GM19035 (cell line): ENCODE data around the gene DHX38.

Experiments used
- ATAC-seq: cut with Tn5 transposase; IDR thresholded peaks from one replicate; pipeline ENCODE4 v1.9.1; 2021; ENCODE audit not compliant: unreplicated experiment

DHX38 gene

DNA sequence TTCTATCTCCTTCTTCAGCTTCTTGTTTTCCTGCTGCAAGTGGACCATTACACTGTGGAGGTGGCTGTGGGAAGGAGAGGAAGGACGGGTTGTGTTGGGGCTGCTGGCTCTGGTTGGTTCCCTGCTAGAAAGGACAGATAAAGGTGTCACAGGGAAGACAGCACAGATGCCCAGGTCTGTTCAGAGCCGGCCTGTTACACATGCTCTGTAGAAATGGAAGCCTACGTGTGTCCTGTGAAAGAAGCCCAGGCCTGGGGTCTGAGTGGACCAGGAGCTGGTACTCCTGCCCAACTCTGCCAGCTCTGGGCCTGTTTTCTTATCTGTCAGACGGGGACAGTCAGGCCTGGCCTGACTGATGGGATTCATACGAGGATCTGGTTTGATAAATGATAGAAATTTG, 26.4 kb downstream of the DHX38 start:
- ATAC-seq: no peak

GRCh38 chr16:72122308-72122707, 28.7 kb downstream of the DHX38 start:
- ATAC-seq: no peak

GRCh38 chr16:72122916-72123315, 29.3 kb downstream of the DHX38 start:
- ATAC-seq: no peak

DNA sequence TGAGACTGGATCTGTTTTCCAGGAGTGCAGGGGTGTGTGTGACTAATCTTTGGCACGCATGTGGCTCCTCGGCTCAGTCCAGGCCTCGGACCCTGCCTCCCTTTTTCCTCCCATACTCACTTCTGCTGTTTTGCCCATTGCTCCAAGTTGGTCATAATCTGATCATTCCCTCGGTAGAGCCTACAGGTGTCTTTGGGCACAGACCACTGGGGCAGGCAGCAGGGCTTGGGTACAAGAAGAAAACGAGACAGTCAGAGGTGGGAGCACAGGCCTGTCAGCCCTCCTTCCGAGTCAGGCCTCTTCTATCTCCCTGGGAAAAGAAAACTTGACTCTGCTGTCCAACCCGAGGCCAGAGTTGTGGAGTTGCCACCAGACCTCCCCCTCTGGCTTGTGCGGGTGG, 29.8 kb downstream of the DHX38 start:
- ATAC-seq: no peak

DNA sequence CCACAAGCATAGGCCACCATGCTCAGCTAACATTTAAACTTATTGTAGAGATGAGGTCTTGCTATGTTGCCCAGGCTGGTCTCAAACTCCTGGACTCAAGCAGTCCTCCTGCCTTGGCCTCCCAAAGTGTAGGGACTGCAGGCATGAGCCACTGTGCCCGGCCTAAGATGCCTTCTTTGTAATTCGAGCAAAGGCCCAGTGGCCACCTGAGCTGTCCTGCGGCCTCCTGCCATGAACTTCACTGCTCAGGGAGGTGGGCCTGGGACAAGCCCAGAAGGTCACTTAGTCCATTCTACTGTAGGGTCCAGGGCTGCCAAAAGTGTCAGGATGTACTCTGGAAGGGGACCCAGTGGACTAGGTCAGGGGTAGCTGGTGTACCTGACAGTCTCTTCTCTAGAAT, 30.5 kb downstream of the DHX38 start:
- no peak for ATAC-seq

- ATAC-seq: peak; percentile 63
Observed at GRCh38 chr16:72124761-72125634, 31.4 kb downstream of the DHX38 start.

DNA sequence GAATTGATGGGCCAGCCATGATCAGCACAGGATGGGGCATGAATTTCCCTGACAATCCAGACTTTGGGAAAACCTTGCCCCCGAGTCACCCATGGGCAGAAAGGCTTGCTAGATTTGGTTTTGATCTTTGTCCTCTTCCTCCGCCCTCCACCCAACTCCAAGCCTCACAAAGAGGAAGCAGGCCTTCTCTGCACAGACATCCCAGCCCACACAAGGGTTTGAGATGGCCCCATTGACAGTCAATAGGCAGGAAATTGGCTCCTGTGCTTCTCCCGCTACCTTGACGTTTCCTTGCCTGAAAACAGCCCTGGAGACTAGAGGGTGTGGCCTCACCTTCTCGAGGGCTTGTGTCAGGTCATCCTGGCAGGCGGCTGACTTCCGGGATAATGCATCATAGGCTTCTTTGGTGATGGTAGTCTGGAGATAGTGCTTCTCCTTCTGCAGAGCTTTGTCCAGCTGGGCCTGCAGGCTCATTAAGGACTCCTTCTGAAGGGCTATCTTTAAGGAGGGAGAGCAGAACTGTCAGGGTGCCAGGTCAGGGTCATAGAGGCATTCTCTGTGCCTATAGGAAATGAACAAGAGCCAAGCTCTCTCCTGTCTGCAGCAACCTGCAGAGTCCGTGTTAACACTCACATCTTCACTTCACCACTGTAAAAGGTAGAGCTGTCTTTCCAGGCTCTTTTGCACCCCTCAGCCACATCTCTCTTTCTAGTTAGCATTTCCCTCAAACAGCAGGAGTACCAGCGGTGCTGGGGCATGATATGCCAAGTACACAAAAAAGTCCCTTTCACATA, 32.2 kb downstream of the DHX38 start:
- no peak for ATAC-seq

DNA sequence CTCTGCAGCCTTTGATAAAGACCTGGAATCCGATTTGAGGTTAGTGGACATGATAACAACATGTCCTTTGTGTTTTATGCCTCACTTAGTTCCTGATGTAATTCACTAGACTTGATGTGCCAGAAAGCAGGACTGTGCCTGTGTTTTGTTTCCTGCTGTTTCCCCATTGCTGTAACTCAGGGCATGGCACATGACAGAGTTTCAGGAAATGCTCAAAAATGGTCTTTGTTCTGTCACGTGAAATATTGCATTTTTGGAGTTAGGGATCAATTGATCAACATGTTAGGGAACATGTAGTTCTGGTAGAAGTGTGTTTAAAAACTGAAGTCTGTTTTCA, 32.8 kb downstream of the DHX38 start:
- ATAC-seq: no peak

GRCh38 chr16:72128701-72129100, 35.1 kb downstream of the DHX38 start:
- no peak for ATAC-seq

- ATAC-seq: no peak
Observed at GRCh38 chr16:72129976-72130656, 36.5 kb downstream of the DHX38 start.

DNA sequence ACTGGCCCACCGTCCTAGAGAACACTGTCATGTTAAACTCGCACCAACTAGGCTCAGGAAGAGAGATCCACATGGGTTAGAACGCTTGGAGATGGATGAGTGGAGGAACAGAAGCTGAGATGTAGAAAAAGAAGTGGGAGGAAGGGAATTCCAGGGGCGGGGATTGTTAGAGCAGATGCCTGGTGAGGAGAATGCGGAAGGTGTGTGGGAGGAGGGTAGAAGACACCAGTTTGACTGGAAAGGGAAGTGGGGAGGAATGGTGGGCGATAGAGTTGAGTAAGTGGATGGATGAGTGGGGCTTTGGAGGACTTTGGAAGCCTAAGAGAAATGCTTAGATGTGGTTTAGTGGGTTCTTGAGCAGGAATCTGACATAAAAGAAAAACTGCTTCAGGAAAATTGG, 37.4 kb downstream of the DHX38 start:
- ATAC-seq: no peak

- no peak for ATAC-seq
Observed at GRCh38 chr16:72132726-72133125, 39.1 kb downstream of the DHX38 start.

- ATAC-seq: no peak
Observed at GRCh38 chr16:72134507-72134906, 40.9 kb downstream of the DHX38 start.

GRCh38 chr16:72137380-72138063, 43.9 kb downstream of the DHX38 start:
- no peak for ATAC-seq

DNA sequence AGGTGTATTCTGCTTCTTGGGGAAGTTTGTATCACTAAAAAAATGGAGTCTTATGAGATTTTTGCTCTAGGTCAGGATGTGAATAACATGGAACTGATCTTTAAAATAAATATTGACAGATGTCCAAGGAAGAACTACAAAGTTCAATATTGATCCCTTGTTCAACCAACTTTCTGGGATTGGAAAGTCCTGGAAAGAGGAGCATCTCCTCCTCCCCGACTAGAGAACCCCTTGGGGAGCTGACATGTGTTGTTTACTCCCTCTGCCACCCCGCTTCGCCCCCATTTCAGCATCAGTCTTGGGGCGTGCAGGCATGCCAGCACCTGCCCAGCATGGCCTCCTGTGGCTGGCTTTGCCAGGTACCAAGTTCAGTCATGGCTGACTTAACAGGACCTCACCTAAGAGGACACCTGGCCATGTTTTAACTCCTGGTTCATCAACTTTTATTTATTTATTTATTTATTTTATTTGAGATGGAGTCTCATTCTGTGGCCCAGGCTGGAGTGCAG, 44.5 kb downstream of the DHX38 start:
- no peak for ATAC-seq

DNA sequence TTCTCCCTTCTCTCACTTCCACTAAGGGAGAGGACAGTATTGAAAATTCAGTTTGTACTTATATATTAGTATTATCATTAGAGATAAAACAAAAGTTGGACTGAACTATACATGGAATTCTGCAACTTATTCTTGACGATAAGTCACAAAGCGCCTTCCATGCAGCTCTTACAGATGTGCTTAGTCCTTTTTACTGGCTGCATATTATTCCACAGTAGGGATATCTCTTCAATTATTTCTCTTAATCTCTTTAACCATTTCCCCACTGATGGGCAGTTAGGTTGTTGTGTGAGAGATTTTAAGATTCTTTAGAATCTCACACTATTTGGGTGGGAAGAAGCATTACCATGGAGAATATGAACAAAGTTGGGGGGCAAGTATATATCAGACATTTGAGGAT, 46.3 kb downstream of the DHX38 start:
- no peak for ATAC-seq

- no peak for ATAC-seq
Observed at GRCh38 chr16:72142476-72142875, 48.8 kb downstream of the DHX38 start.

DNA sequence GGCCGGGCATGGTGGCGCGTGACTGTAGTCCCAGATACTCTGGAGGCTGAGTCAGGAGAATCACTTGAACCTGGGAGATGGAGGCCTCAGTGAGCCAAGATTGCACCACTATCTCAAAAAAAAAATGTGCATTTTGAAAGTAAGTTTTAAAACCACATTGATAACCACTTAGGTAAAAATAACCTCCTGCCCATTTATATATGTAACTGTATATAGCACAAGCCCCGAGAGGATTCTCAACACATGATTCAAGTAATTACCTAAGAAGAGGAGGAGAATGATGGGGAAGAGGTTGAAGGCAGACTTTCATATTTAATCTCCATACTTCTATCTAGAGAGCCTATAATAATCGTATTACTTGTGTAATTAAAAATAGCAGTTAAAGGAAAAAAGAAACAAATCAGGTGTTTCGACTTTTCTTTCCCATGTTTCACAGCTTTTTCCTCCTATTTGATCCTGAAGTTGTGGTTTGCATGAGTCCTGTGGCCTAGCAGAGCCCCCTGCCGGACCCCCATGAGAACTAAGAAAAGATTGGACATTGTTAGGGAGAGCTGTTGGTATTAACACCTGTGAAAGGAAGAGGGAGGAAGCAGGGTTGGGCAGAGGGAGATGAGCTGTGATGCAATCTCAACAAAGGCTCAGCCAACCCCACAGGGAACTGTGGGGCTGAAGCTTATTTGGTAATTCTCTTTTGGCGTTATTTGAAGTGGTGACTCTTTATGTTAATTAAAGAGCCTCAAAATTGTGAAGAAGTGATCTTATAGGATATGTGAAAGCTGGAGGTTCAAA, 56.2 kb downstream of the DHX38 start:
- no peak for ATAC-seq

DNA sequence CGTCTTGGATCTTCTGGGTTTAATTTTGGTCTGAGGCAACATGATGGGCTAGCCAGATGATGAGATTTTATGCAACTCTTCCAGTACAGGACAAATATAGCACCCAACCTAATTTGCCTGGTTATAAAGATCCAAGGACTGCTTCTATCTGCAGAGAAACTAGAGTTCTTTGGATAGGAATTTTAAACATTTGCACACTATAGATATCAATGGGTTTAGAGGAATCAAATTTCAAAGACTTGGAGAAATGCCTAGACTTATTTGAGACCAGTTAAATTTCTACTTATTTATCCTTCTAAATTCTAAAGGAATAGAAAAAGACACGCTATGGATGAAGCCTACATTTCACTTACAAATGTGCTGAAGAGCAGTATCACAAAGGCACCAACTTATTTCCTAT, 65.7 kb downstream of the DHX38 start:
- ATAC-seq: no peak

- ATAC-seq: no peak
Observed at GRCh38 chr16:72159801-72160200, 66.2 kb downstream of the DHX38 start.
